Psoas muscle (tissue), 8 donors: ENCODE results near the gene TPSAB1. TPM values are rescaled to one million over a fixed set of nuclear protein-coding genes. Genes with fewer than 3 reads are reported as not detected.

Experiments used
- ATAC-seq, 4 donors: fragments of 200-7000 bp; cut with Tn5 transposase; one replicate each; pipeline ENCODE4 v1.9.1; 2020; ENCODE audit warnings: moderate library complexity in 3 of 4, mild to moderate bottlenecking in 2 of 4
- DNase-seq, 2 donors: peaks; one replicate each; pipeline ENCODE4 v3.0.0-alpha.2; 2020
- H3K27ac ChIP-seq: fragments of 200-600 bp; one replicate; pipeline ENCODE4 v1.8.0; 2022
- H3K27me3 ChIP-seq, 3 donors: fragments of 200-600 bp in 1 of 3; one replicate each; pipeline versions ENCODE4 v1.6.1 to v1.8.0; 2013 to 2022; ENCODE audit warnings: low read length in 2 of 3, mild to moderate bottlenecking in 2 of 3, moderate library complexity in 1 of 3; ENCODE audit not compliant: insufficient read depth in 3 of 3
- H3K36me3 ChIP-seq, 2 donors: fragments of 200-600 bp in 1 of 2; one replicate each; pipeline versions ENCODE4 v1.6.1 to v1.8.0; 2013 to 2022; ENCODE audit warnings: low read depth in 1 of 2, mild to moderate bottlenecking in 1 of 2, moderate library complexity in 1 of 2; ENCODE audit not compliant: insufficient read depth in 1 of 2
- H3K4me1 ChIP-seq: fragments of 200-600 bp; one replicate; pipeline ENCODE4 v1.8.0; 2022
- H3K4me3 ChIP-seq: fragments of 200-600 bp; one replicate; pipeline ENCODE4 v1.8.0; 2022; ENCODE audit warnings: mild to moderate bottlenecking
- H3K9me3 ChIP-seq: fragments of 200-600 bp; one replicate; pipeline ENCODE4 v1.8.0; 2022
- WGBS, 3 donors: extraction: QIAGEN DNeasy Blood & Tissue Kit; methylation state at CpG; one replicate each; pipeline versions ENCODE4 v1.1.6 to v1.1.7; 2013; 5-methylcytosine and 5-hydroxymethylcytosine counted together
- intact Hi-C, 2 donors: fragments of 100-400 bp; cut with DNase I; formaldehyde crosslinking; loops; one replicate each; pipeline versions ENCODE4 v1.11.0 to v1.14.2; 2022
- polyA plus RNA-seq, 3 donors: library from polyadenylated mRNA; stranded (reverse); fragments of 200-250 nt; gene quantifications; one replicate each; pipeline ENCODE4 v1.2.3, GENCODE V29; 2013
- total RNA-seq, 4 donors: library from RNA; stranded (reverse); fragmentation: NEBNext Ultra II Directional in 2 of 4; extraction: Animal tissue kit (Norgen Biotek cat#: 25700) in 2 of 4; gene quantifications; one replicate each; pipeline versions ENCODE4 v1.2.1 to v1.2.4, GENCODE V29; 2021 to 2023
- TF ChIP-seq, protein P1 (sequence below): fragments of 200-600 bp; IDR thresholded peaks from one replicate; pipeline ENCODE4 v1.8.0; 2022; ENCODE audit warnings: antibody characterized with exemption
- donor health status: healthy with polysubstance abuse.
- donor health status: DM: no; HTN: no; CAD: no; lungs with moderate emphysema.
- donor health status: Bipolar disorder and iron deficiency.
- donor health status: healthy.
- donor health status: DM: yes; HTN: yes; CAD: no.
- donor health status: DM: no; HTN: no; CAD: no.
- donor health status: DM: no; HTN: no; CAD: no.
- donor health status: DM: yes; HTN: yes; CAD: no.

TPSAB1 gene
- total and polyA plus RNA-seq, 7 donors = 1.3 to 8.9 (median 4.0) TPM

DNA sequence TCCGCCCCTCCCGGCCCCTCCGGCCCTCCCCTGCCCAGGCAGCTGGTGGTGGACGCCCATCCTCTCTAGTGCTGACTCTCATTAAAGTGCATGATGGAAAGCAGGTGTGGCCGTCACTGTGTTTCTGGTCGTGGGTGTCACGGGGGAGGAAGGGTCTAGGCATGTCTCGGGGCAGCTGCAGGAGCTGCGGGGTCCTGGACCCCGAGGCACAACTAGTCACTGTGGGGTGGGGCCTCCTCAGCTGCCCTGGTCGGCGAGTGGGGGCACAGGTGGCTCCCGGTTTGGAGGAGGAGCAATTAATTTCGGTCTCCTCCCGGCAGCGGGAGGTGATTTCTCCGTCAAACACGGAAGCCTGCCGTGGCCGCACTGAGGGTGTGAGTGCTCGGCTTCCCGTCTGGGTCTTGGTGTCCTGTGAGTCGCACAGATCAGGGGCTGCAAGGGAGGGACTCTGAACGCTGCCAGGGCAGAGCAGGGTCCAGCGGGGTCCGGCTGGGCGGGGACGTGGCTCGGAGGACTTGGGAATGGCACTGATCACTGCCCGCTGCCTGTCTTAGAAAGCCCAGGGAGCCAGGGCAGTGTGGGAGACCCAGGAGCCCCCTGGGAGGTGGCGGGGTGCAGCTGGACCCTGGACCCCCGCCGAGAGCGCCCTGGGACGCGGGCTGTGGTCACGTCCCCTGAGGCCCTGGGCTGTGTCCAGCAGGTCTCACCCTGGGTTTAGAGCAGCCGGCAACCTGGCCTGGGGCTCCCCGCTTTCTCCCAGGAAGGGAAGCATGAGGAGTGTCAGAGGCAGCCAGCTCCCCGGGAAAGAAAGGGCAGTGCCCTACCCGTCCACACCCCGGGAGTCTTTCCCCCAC is 18.6 kb downstream of the TPSAB1 start:
- Histone ChIP-seq H3K36me3 (no peaks in the 10 kb centered on the region), H3K27me3 (peaks cover 0 to 47% (median 16%) of the 10 kb centered on the region in 3 donors), H3K9me3 (no peaks in the 10 kb centered on the region), H3K4me1 (no peaks in the 10 kb centered on the region), H3K4me3 (no peak overlapping the region), H3K27ac (no peak overlapping the region)
- DNase-seq (no peak), ATAC-seq (no peak)
- intact Hi-C loops = no loop called here
- TF ChIP-seq, protein P1, sequence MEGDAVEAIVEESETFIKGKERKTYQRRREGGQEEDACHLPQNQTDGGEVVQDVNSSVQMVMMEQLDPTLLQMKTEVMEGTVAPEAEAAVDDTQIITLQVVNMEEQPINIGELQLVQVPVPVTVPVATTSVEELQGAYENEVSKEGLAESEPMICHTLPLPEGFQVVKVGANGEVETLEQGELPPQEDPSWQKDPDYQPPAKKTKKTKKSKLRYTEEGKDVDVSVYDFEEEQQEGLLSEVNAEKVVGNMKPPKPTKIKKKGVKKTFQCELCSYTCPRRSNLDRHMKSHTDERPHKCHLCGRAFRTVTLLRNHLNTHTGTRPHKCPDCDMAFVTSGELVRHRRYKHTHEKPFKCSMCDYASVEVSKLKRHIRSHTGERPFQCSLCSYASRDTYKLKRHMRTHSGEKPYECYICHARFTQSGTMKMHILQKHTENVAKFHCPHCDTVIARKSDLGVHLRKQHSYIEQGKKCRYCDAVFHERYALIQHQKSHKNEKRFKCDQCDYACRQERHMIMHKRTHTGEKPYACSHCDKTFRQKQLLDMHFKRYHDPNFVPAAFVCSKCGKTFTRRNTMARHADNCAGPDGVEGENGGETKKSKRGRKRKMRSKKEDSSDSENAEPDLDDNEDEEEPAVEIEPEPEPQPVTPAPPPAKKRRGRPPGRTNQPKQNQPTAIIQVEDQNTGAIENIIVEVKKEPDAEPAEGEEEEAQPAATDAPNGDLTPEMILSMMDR = no peak
- 11% methylated on average over 36 to 42 of the region's 42 CpGs for WGBS, 3 donors

DNA sequence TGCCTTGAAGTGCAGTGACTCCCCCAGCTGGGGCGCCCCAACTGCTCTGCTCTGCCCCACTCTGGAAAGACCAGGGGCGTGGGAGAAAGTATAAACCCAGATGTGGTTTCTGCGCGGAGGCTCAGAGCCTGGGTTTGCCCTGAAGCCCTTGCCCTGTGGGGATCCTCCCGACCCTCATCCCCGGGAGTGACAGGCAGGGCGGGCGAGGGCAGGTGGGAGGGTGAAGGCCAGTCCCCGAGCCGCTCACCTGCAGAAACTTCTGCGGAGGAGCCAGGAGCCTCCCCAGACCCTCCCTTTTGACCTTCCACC is 19.2 kb downstream of the TPSAB1 start:
- WGBS, 3 donors = 24 to 33% (median 26%) methylated on average over 9 to 11 of the region's 11 CpGs
- Histone ChIP-seq H3K4me1 (no peaks in the 10 kb centered on the region), H3K4me3 (no peak overlapping the region), H3K9me3 (no peaks in the 10 kb centered on the region), H3K27ac (no peak overlapping the region), H3K27me3 (peaks cover 0 to 47% (median 16%) of the 10 kb centered on the region in 3 donors), H3K36me3 (no peaks in the 10 kb centered on the region)
- DNase-seq = no peak
- ATAC-seq = no peak
- TF ChIP-seq, protein P1 = no peak
- intact Hi-C loops = no loop called here

DNA sequence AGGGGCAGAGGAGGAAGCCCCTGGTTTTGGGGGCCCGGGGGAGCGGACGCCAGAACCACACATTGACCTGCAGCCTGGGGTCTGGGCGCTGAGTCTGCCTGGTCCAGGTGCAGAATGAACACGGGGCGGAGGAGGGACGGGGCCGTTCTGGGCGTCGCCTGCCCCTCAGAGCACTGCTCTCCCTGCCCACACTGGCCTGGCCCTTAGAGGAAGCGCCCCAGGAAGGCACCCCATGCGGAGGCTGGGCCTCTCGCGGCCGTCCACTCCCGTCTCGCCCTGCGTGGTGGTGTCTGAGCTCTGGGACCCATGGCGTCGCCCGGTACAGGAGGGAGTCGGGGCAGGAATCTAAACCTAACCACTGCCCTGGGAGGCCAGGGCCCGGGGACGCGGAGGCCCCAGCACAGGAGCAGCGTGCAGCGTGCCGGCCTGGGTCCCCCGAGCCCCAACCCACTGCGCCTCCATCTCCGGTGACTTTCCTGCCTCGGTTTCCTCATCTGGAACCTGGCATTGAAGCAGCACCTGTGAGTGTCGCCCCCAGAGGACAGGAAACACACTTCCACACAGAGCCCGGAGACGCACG is 19.7 kb downstream of the TPSAB1 start:
- H3K4me1 ChIP-seq = no peaks in the 10 kb centered on the region
- H3K4me3 ChIP-seq = no peak overlapping the region
- no peak overlapping the region for H3K27ac ChIP-seq
- WGBS, 3 donors = 62 to 69% (median 69%) methylated on average over 30 to 36 of the region's 36 CpGs
- DNase-seq = no peak
- ATAC-seq = no peak
- H3K9me3 ChIP-seq = no peaks in the 10 kb centered on the region
- H3K36me3 ChIP-seq = no peaks in the 10 kb centered on the region
- intact Hi-C loops = no loop called here
- peaks cover 0 to 47% (median 16%) of the 10 kb centered on the region in 3 donors for H3K27me3 ChIP-seq
- TF ChIP-seq, protein P1 = no peak

DNA sequence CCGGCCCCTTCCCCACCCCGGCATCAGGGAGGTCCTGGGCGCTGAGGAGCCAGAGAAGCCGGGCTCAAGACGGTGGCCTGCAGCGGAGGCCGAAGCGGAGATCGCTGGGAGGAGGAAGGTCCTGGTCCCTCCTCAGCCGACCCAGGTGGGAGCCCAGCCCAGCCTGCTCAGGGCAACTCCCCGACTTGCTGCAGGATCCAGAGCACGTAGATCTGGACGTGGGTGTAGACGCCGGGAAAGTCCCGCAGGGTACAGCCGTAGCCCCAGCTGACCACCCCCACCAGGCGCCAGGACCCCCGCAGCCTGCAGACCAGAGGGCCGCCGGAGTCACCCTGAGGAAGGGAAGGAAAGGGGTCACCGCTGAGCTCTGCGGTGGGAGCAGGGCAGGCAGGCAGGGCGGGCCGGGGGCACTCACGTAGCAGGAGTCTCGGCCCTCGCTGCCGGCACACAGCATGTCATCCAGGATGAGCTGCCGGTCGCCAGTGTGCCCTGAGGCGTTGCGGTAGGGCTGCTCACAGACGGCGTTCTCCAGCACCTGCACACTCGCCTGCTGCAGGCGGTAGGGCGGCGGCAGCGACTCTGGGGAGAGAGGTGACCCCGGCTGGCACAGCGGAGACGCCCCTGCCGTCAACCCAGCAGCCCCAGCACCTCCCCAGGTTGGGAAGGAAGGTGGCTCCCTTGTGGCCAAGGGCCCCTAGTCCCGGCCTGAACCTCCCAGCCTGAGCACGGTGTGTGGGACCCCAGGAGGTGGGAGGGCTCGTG is 20.8 kb downstream of the TPSAB1 start:
- Histone ChIP-seq H3K4me1 (no peaks in the 10 kb centered on the region), H3K27me3 (peaks cover 0 to 47% (median 16%) of the 10 kb centered on the region in 3 donors), H3K27ac (no peak overlapping the region), H3K9me3 (no peaks in the 10 kb centered on the region), H3K36me3 (no peaks in the 10 kb centered on the region), H3K4me3 (no peak overlapping the region)
- TF ChIP-seq, protein P1 = no peak
- no peak for ATAC-seq
- whole genome bisulfite sequencing, 3 donors = 8 to 13% (median 13%) methylated on average over 38 to 47 of the region's 47 CpGs
- no peak for DNase-seq
- intact Hi-C loops = no loop called here
